IMR-90 (cell line): Measurements from ENCODE around the gene WDTC1. TPM values are rescaled to one million over a fixed set of nuclear protein-coding genes. Genes with fewer than 3 reads are reported as not detected.

Experiments
- microRNA-seq, 2 experiments: library from miRNA; stranded (forward) in 1 of 2; unstranded in 1 of 2; fragments of 10-50 nt in 1 of 2; fragments of <30 nt in 1 of 2; gene quantifications in 1 of 2; microRNA quantifications in 1 of 2; one replicate each; pipeline versions ENCODE3 to v1.1.0; 2013 to 2020; ENCODE audit not compliant: insufficient read depth in 1 of 2, insufficient read length in 1 of 2, unreplicated experiment in 1 of 2
- polyA plus RNA-seq, 3 experiments: library from polyadenylated mRNA; depleted of rRNA; stranded (reverse); fragments of >200 nt; gene quantifications; 2 replicates each; pipeline ENCODE4 v1.2.3, GENCODE V29; 2012; ENCODE audit warnings: low replicate concordance in 1 of 3
- small RNA-seq, 5 experiments: library from RNA; depleted of rRNA; stranded (forward); fragments of <200 nt; gene quantifications; one replicate each; pipeline ENCODE3, GENCODE V24; 2012
- total RNA-seq: library from RNA; depleted of rRNA; stranded (reverse); fragments of >200 nt; gene quantifications from 2 replicates; pipeline ENCODE4 v1.2.3, GENCODE V29; 2012; rRNA removed

WDTC1 gene
- total and polyA plus RNA-seq, 2 of the 4 experiments (the other 2 are of a cell fraction) = 9.9 to 15.2 TPM

Small RNAs within 50 kb of the gene (microRNA-seq; reads per million reads assigned to microRNA genes)
- gene RF00019 (ENCODE audit: insufficient read depth, insufficient read length) = not detected
- not detected for gene RNU6-48P (ENCODE audit: insufficient read depth, insufficient read length)
- gene SNRPEP7 (ENCODE audit: insufficient read depth, insufficient read length) = not detected

Small RNAs within 50 kb of the gene (small RNA-seq; reads per million reads assigned to genes)
- gene RF00019 (0 reads per million in 5 experiments), gene RNU6-48P (0.49 to 24.7 (median 2.7) reads per million in 5 experiments), gene SNRPEP7 (0 reads per million in 5 experiments)

Other genes with a start within 250 kb of the WDTC1 start
- gene TRNP1, start 240.9 kb upstream of the WDTC1 start, total RNA-seq = 68.6 and 91.6 TPM in 2 replicates
- gene TRNP1, start 240.9 kb upstream of the WDTC1 start, polyA plus RNA-seq (2012; rRNA removed) = 63.3 and 76.8 TPM in 2 replicates
- 11.1 and 11.7 TPM in 2 replicates for gene TENT5B, start 221.8 kb upstream of the WDTC1 start, total RNA-seq
- 7.3 and 8.2 TPM in 2 replicates for gene TENT5B, start 221.8 kb upstream of the WDTC1 start, polyA plus RNA-seq (2012; rRNA removed)
- 1.9 and 2.0 TPM in 2 replicates for gene SLC9A1, start 79.5 kb upstream of the WDTC1 start, total RNA-seq
- 20.5 and 21.2 TPM in 2 replicates for gene SLC9A1, start 79.5 kb upstream of the WDTC1 start, polyA plus RNA-seq (2012; rRNA removed)
- gene TMEM222, start 87.5 kb downstream of the WDTC1 start, total RNA-seq = 19.9 and 21.7 TPM in 2 replicates
- gene TMEM222, start 87.5 kb downstream of the WDTC1 start, polyA plus RNA-seq (2012; rRNA removed) = 54.1 and 56.4 TPM in 2 replicates
- 0.18 and 0.28 TPM in 2 replicates for gene SYTL1, start 107.4 kb downstream of the WDTC1 start, total RNA-seq
- 1.0 and 1.3 TPM in 2 replicates for gene SYTL1, start 107.4 kb downstream of the WDTC1 start, polyA plus RNA-seq (2012; rRNA removed)
- gene MAP3K6, start 132.3 kb downstream of the WDTC1 start, total RNA-seq = 4.8 and 5.3 TPM in 2 replicates
- 15.9 and 17.3 TPM in 2 replicates for gene MAP3K6, start 132.3 kb downstream of the WDTC1 start, polyA plus RNA-seq (2012; rRNA removed)
- not detected in 2 replicates for gene FCN3, start 140.2 kb downstream of the WDTC1 start, total RNA-seq
- not detected in 2 replicates for gene FCN3, start 140.2 kb downstream of the WDTC1 start, polyA plus RNA-seq (2012; rRNA removed)
- not detected in 2 replicates for gene CD164L2, start 148.7 kb downstream of the WDTC1 start, total RNA-seq
- not detected in 2 replicates for gene CD164L2, start 148.7 kb downstream of the WDTC1 start, polyA plus RNA-seq (2012; rRNA removed)
- gene GPR3, start 158.0 kb downstream of the WDTC1 start, total RNA-seq = 0.72 and 0.83 TPM in 2 replicates
- 4.8 and 5.4 TPM in 2 replicates for gene GPR3, start 158.0 kb downstream of the WDTC1 start, polyA plus RNA-seq (2012; rRNA removed)